UCSD-AML1 (cell line): ENCODE results near the gene CLEC4G.
"Not testable (repeated sequence)": the region's sequence is repeated elsewhere in the genome, so short reads cannot be mapped to it uniquely, and the experiment has no call there.

ENCODE experiments used
- DNase-seq: peaks from one replicate; lab custom pipeline; 2025; ENCODE audit not compliant: unreplicated experiment; lab: John Stamatoyannopoulos, UW

CLEC4G gene

GRCh38 chr19:7746903-7747884 is 15.3 kb upstream of the CLEC4G start, which contains the start of gene CD209:
Gene CD209, minus strand, starts transcription at chr19:7747534. Its CDS starts 23 bp downstream, at chr19:7747511.
- no peak for DNase-seq

- not testable (repeated sequence) for DNase-seq
These were observed 14.4 kb upstream of the CLEC4G start for GRCh38 chr19:7746306-7746705.

- no peak for DNase-seq
These were observed 13.2 kb upstream of the CLEC4G start for GRCh38 chr19:7744871-7745650.

- DNase-seq, result no peak
These were observed 12.4 kb upstream of the CLEC4G start for GRCh38 chr19:7744199-7744786.

- no peak for DNase-seq
These were observed 11.5 kb upstream of the CLEC4G start for GRCh38 chr19:7743425-7743841.

GRCh38 chr19:7742991-7743390 is 11.1 kb upstream of the CLEC4G start:
- no peak for DNase-seq

- no peak for DNase-seq
These were observed 10.7 kb upstream of the CLEC4G start for GRCh38 chr19:7742575-7742974.

GRCh38 chr19:7740682-7741054 is 8.8 kb upstream of the CLEC4G start:
- no peak for DNase-seq

GRCh38 chr19:7739801-7740681 is 8.1 kb upstream of the CLEC4G start:
- no peak for DNase-seq

- DNase-seq, result no peak
These were observed 7.4 kb upstream of the CLEC4G start for GRCh38 chr19:7739211-7739755.

GRCh38 chr19:7738023-7738422 is 6.1 kb upstream of the CLEC4G start:
- DNase-seq, result no peak

GRCh38 chr19:7737215-7737614 is 5.3 kb upstream of the CLEC4G start:
- no peak for DNase-seq

GRCh38 chr19:7736148-7736547 is 4.2 kb upstream of the CLEC4G start:
- DNase-seq, result no peak

GRCh38 chr19:7734220-7735203 is 2.6 kb upstream of the CLEC4G start:
- DNase-seq, result no peak

GRCh38 chr19:7733376-7733775 is 1.5 kb upstream of the CLEC4G start:
- DNase-seq, result no peak

GRCh38 chr19:7731615-7732014 is 295 bp downstream of the CLEC4G start:
- DNase-seq, result no peak

GRCh38 chr19:7731218-7731595 is 703 bp downstream of the CLEC4G start:
- no peak for DNase-seq

GRCh38 chr19:7730286-7731217 is 1.4 kb downstream of the CLEC4G start:
- DNase-seq, result no peak
